Measurements from ENCODE around the gene MEP1A. TPM values are rescaled to one million over a fixed set of nuclear protein-coding genes. Genes with fewer than 3 reads are reported as not detected.

The MEP1A gene
- total and polyA plus RNA-seq, 2 donors (not counting 3 experiments of a cell fraction or from before 2014, with no cell fraction given): not detected

- H3K79me2 ChIP-seq (ENCODE audit: control insufficient read depth, insufficient read depth, low read length): no peaks in the 10 kb centered on the region
- no peak for FAIRE-seq
Measured at GRCh38 chr6:46789434-46790354, 3.5 kb upstream of the MEP1A start.

More at GRCh38 chr6:46789434-46790354, 3.5 kb upstream of the MEP1A start:
- Histone ChIP-seq H3K4me1 (ENCODE audit: control insufficient read depth, extremely low read depth, insufficient read depth, low read length) (no peaks in the 10 kb centered on the region), H3K9me1 (replicated peaks; ENCODE audit: control insufficient read depth, extremely low read depth, insufficient read depth, low read length) (no peaks in the 10 kb centered on the region), H3K9me3 (replicated peaks; ENCODE audit: control insufficient read depth, insufficient read depth, low read length) (no peaks in the 10 kb centered on the region), H3K9ac (replicated peaks; ENCODE audit: extremely low read depth, insufficient read depth, low read length) (no peak overlapping the region), H3K4me3 (replicated peaks in 1 of 3; ENCODE audit: insufficient read depth in 1 of 3, low read depth in 1 of 3, low read length in 3 of 3) (no peak overlapping the region), H3K4me2 (ENCODE audit: insufficient read depth, low read length) (no peak overlapping the region), H3K27ac (ENCODE audit: insufficient read depth, low read depth, low read length) (no peak overlapping the region), H2AFZ (ENCODE audit: low read depth, low read length) (no peak overlapping the region), H3K27me3 (ENCODE audit: control insufficient read depth in 2 of 2, insufficient read depth in 2 of 2, low read length in 2 of 2) (peaks cover 0 to 5% of the 10 kb centered on the region in 2 experiments), H3K36me3 (ENCODE audit: control insufficient read depth in 2 of 2, extremely low read depth in 1 of 2, insufficient read depth in 2 of 2, low read length in 2 of 2) (no peaks in the 10 kb centered on the region), H4K20me1 (replicated peaks; ENCODE audit: control insufficient read depth, extremely low read depth, insufficient read depth, low read length) (no peaks in the 10 kb centered on the region)
- DNase-seq (ENCODE audit: low read depth, low spot score): no peak
- no TSS peak for BruUV-seq (replicated peaks)
- ChIA-PET CTCF (interaction anchor here (0.7 kb wide), 1 partner anchor 9 kb away, joined by 3 read pairs; no protein-coding TSS in a partner anchor), POLR2A (no interaction called here)
- intact Hi-C loops (cut with micrococcal nuclease): no loop called here
- no peak for TF ChIP-seq MAX (IDR thresholded peaks at IDR 0.05; ENCODE audit: insufficient read depth, insufficient read length)
- TF ChIP-seq CTCF (IDR thresholded peaks at IDR 0.05; ENCODE audit: extremely low read depth in 1 of 2, insufficient read depth in 1 of 2, low read depth in 1 of 2, low read length in 2 of 2): no peak
- TF ChIP-seq JUN (IDR thresholded peaks at IDR 0.05; ENCODE audit: borderline replicate concordance, insufficient read depth, insufficient read length, low read depth): no peak
- TF ChIP-seq FOS (IDR thresholded peaks at IDR 0.05; ENCODE audit: borderline replicate concordance, insufficient read depth, low read length): no peak
- no peak for TF ChIP-seq EZH2 (IDR thresholded peaks at IDR 0.05; ENCODE audit: borderline replicate concordance, low read depth, low read length, severe bottlenecking)
- no peak for TF ChIP-seq MYC (IDR thresholded peaks at IDR 0.05; ENCODE audit: low read depth, low read length)
- TF ChIP-seq POLR2A (IDR thresholded peaks at IDR 0.05; ENCODE audit: low read depth, low read length): no peak
- TF ChIP-seq GATA2 (IDR thresholded peaks at IDR 0.05; ENCODE audit: insufficient read depth, insufficient read length, low read depth, low read length): no peak
- TF ChIP-seq POLR2AphosphoS5 (IDR thresholded peaks at IDR 0.05; ENCODE audit: insufficient read depth, low read depth, low read length): no peak
- dilution Hi-C loops (cut with MboI; ENCODE audit: extremely low pct_ligation_motif_present, low sequenced_read_pairs): no loop called here

Measured in endothelial cell of umbilical vein (primary cell).